Activated naive CD4-positive, alpha-beta T cell treated with anti-CD3 and anti-CD28 coated beads, Interleukin-2, amount 50 U/mL, for 16 hours (primary cell): ENCODE results near the gene ARHGEF39.

ENCODE experiments used
- DNase-seq: peaks from one replicate; pipeline ENCODE4 v3.0.0-alpha.2; 2020

The ARHGEF39 gene

DNA sequence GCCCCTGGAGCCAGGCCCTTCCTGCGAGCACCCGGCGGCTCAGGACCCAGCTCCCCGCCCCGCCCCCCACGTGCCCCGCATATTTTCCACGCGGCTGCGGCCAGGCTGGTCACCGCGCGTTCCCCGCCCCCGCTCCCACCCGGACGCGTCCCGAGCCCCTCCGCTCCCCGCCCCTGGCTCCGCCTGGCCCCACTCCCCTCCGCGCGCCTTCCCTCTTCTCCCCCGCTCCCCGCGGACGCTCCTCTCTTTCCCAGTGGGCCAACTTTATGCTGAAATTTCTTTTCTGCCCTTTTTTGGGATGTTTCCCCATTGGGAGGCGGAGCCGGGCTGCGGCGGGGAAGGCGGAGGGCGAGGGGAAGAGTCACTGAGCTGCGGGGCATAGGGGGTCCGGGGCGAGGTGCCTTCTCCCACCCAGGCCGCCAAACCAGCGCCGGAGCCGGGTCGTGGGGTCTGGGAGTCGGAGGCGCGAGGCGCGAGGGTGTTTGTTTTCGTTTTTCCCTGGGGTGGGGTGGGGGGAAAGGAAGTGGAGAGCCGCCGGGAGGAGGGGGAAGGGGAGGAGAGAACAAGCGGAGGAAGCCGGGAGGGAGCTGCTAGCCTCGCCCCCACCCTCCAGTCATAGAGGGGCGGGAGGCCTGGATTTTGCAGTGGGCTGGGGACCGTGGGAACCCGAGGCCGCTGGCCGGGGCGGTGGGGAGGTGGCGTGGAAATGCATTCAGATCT, 25.8 kb upstream of the ARHGEF39 start:
- peak; percentile 35 for DNase-seq

DNA sequence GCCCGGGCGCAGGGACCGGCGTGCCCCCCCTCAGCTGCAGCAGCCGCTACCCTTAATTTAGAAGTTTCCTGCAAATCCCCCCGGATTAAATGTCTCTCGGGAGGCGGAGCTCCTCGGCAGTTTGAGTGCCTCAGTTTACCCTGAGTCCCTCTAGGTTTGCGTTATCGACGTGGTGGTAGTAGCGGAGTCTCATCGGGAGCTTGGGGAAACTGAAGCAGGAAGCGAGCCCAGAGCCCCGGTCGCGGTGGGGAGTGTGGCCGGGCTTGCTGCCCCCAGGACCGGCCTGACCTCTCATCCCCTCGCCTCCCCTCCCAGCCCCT, 25.3 kb upstream of the ARHGEF39 start:
- no peak for DNase-seq

DNA sequence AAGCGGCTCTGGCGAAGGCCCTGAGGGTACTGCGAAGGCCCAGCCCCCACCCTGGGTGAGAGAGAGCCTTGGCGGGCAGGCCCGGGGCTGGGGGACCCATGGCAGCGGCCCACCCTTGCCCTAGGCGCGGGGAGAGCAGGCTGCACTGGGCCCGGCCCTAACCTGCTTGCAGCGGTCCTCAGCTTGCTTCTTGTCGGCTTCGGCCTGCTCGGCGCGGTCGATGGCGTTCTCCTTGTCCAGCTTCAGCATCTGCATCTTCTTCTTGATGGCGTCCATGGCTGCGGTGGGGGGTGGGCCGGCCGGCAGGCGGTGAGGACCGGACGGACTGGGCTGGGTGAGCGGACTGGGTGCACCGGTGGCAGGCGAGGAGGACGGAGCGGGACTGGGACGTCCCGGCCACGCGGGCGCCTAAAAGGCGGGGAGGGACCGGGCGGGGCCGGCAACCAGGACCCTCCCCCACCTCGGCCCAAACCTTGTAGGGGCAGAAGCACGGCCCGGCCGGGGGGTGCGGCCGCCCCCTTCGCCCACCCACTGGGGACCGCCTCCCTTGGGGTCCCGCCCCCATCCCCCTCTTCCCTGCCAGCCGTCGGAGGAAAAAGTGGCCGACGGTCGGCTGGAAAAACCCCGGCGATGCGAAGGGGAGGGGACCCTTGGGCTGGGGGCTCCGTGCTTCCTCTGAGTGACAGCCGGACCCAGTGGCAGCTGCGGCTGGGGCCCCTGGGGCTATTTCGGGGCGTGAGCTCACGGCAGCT, 24.7 kb upstream of the ARHGEF39 start, which contains the start of gene TPM2:
Gene TPM2 (minus strand): TSS at position 384 of the 752 bp plus-strand sequence. CDS start 108 bp downstream, at position 276.
- no peak for DNase-seq

DNA sequence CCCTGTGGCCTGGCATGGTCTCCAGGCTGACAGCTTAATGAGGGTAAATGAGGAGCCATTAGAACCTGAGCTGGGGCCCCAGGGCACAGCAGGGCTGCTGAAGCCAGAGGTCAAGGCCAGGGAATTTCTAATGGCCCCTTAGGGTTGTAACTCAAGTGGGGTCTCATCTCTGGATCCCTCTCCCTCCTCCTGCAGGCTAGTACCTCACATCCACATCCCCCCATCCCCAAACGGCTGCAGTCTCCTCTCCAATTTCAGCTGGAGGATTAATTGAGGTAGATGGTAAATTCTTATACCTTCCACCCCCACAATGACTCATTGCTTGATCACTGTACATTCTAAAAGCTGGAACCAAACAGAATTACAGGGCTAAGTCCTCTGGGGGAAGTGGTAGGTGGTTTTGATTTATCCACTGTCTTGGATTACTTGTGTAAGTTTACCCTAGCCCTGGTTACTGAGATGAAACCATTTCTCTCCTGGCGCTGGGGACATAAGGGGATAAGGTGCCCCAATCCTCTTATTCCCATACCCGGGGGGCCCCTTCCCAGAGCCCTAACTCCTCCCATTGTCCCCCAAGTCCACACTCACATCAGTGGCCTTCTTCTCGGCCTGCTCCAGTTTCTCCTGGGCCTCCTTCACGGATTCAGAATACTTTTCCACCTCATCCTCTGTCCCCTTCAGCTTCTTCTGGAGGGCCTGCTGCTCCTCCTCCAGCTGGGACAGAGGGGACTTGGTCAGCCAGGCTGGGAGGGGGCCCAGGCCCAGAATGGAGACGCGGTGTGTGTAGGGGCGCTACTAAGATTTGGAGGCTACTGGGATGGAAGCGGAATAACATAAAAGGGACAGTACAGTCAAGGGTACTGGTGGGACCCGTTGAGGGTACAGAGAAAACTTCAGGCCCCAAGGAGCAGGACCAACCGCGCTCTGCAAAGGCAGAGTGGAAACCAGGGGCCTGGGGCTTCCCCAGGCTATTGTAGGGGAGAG, 23.9 kb upstream of the ARHGEF39 start:
- no peak for DNase-seq

DNA sequence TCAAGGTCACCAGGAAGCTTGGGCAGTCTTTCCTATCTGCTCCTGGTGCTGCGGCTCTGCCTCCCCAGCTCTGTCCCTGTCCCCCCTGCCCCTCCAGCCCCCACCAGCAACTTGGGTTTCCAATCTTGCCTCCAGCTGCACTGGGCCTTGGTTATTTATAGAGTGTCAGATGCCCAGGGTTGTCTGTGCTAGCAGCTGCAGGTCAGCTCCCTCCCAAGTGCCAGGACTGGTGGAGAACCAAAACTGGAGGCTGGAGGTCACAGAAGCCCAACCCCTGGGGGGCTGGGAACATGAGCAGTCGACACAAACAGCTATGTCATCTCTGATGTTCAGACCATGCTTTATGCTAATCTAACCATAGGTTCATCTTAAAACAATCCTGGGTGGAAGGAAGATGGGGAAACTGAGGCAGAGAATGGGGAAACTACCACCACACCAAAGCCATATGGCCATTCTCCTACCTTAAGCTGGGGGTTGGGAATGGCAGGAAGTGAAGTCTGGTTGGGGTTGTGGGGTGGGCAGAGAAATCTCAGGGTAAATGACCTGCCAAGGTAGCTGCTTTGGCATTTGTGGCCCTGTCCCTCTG, 23.1 kb upstream of the ARHGEF39 start:
- DNase-seq: no peak

DNA sequence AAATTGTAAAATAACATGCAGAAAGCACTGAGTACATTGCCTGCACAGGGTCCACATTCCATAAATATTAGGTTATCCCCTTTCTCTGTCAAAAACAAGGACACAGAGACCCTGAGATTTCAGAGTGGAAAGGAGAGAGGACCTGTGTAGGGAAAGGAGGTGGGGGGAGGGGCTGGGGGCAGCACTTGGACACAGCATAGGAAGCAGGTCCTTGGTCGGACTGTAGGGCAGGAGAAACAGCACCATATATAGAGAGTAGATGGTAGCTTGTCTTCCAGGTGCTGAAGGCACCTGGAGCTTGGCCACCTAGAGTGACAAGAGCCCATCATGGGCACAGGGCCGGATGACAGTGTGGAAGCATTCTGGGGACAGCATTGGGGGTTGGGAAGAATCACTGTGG, 22.3 kb upstream of the ARHGEF39 start:
- no peak for DNase-seq

DNA sequence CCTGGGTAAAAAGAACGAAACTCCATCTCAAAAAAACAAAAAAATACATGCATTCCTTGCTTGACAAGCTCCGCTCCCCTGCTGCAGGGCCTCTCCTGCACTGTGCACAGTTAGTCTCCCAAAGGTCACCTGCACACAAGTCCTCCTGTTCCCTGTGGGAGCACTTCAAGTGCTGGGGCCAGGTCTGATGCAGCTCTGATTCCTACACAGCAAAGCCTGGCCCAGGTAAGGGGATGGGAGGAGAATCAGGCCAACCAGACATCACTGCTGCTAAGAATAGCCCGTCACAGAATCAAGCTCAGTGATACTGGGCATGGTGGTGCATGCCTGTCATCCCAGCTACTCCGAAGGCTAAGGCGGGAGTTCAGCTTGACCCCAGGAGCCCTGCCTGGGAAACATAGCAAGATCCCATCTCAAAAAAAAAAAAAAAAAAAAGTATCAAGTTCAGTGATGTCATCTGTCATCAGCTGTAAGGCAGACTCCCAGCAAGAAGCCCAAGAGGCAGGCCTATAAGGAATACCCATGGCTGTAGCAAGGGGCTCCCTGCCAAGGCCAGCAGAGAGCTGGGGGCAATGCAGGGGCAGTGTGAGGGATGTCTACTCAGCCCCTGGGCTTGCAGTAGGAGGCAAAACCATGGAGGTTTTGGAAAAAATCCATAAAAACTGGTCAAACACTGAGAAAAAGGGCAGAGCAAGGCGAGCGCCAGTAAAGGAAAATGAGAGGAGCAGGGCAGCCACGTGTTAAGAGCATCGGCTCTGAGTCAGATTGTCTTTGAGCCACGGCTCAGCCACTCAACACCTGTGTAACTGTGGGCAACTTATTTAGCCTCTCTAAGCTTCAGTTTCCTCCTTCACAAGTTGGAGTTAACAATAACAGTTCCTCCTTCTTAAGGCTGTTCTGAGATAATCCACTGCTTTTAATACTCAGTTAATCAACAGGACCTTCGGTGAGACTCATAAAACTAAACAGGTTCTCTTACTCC, 21.5 kb upstream of the ARHGEF39 start:
- no peak for DNase-seq

DNA sequence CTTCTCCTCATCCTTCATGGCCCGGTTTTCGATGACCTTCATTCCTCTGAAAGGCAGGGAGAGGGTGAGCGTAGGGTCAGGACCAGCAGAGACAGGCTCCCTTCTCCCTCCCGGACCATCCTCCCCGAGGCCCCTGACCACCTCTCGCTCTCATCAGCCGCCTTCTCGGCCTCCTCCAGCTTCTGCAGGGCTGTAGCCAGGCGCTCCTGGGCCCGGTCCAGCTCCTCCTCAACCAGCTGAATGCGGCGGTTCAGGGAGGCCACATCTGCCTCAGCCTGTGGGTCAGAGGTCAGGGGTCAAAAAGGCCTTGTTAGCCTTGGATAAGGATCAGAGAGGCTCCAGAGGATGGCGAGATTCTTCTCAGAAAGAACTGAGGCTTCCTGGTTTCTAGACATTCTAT, 20.5 kb upstream of the ARHGEF39 start:
- no peak for DNase-seq

DNA sequence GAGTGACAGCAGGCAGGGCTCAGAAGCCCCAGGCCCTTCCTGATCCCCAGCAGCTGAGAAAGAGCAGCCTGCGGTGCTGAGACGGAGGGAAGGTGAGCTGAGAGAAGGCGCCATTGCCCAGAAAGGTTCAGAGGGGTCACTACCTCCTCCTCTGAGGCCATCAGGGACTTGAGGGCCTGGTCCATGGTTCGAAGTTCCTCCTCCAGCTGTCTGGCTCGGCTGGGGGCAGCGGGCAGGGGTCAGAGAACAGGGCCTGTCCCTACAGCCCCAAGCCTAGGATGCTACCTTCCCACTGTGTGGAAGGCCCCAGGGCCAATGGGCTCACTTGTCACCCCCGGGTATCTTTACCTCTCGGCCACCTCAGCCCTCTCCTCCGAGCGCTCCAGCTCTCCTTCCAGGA, 19.9 kb upstream of the ARHGEF39 start:
- no peak for DNase-seq

DNA sequence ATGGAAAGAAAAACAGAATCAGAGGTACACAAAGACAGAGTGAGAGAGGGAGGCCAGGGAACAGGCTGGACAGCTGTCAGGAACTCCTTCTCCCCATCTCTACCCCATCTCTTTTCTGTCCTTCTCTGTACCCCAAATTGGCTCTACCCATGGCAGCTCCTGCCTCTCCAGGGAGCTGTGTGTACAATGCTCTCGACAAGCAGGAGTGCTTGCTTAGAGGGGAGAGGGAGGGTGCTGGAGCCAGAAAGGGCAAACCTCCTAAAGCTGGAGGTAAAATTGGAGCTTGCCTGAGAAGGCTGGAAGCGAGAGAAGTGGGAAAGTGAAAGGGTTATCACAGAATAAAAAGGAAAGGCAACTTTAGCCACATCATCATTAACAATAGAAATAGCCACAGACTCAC, 18.3 kb upstream of the ARHGEF39 start:
- DNase-seq: no peak

DNA sequence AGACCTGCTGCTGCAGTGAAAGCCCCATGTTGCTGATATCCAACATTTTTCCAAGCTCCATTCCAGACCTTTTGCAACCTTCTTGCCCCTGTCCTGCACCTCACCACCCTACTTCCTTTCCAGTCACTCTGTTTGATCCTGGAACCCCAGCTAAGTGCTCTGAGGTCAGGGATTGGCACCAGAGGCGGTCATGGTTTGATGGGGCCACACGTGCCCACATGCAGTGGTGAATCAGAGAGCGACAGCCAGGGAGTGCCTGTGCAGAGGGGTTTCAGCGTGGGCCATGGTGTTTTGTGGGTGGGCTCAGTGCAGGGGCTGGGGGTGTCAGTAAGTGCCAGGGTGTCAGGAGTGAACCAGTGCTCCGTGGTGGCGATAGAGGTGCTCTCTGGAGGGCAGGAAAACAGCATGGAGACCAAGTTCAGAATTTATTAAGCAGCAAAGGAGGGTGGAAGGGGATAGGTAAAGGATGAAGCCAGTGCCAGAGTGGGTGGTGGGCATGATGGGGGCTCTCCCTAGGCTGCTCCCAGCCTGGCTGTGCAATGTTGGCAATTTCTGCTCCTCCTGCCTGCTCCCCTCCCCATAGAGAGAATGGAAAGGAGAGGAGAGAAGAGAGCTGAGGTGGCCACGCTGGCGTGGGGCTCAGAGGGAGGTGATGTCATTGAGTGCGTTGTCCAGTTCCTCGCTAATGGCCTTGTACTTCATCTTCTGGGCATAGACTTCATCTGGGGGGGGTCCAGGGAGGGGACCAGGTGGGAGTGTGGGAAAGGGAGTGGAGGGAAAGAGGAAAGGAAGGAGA, 17.7 kb upstream of the ARHGEF39 start:
- no peak for DNase-seq

DNA sequence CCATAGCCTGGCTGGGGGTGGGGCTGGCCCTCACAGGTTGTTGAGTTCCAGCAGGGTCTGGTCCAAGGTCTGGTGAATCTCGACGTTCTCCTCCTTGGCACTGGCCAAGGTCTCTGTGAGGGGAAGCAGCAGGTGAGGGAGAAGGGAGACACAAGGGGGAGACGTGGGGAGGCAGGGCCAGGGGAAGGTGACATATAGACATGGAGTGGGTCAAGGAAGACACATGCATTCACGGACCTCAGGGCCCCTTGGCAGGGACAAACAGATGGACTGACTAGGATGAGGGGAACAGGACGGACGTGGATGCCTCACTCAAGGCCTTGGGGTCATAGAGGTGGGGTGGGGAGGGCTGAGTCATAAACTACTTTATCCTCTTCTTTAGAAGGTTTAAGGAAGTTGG, 17.1 kb upstream of the ARHGEF39 start:
- no peak for DNase-seq

DNA sequence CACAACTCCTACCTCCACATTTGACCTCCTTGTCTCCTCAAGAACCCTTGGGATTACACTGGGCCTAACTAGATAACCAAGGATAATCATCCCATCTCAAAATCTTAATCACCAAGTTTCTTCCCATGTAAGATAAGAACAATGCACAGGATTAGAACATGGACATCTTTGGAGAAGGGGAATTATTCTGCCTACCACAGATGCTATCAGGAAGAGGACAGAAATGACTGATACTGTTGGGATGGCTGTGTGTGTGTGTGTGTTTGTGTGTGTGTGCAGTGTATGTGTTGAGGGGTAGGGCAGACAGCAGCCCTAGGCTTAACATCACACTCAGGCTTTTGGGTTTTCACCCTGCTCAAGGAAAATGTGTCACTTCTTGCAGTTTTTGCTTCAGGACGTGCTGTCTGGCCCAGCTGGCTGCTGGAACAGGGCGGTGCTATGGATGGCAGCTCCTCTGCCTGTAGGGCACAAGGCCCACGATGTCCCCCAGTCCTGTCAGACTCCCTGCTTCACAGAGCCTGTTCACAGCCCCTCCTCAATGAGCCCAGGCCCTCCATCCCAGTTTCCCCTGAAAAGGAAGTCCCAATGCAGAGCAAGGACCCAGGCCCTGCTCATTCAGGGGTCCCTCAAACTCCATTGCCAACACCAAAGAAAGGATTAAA, 16.5 kb upstream of the ARHGEF39 start:
- DNase-seq: no peak

DNA sequence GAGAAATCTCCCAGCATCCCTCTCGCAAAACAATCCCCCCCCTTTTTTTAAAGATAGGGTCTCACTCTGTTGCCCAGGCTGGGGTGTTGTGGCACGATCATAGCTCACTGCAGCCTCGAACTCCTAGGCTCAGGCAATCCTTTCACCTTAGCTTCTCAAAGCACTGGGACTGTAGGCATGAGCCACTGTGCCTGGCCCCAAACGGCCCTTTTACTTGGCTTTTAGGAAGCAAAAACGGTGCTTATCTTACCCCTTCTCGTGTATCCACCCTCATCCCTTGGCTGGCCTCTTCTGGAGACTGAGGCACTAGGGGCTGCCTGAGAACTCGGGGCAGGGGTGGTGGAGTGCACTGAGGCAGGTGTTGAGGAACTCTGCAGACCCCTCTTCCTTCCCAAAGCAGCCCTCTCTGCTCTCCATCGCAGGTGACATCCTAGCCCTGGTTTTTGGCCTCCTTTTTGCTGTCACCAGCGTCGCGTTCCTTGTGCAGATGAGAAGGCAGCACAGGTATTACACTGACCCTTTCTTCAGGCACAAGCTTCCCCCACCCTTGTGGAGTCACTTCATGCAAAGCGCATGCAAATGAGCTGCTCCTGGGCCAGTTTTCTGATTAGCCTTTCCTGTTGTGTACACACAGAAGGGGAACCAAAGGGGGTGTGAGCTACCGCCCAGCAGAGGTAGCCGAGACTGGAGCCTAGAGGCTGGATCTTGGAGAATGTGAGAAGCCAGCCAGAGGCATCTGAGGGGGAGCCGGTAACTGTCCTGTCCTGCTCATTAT, 15.5 kb upstream of the ARHGEF39 start:
- no peak for DNase-seq

DNA sequence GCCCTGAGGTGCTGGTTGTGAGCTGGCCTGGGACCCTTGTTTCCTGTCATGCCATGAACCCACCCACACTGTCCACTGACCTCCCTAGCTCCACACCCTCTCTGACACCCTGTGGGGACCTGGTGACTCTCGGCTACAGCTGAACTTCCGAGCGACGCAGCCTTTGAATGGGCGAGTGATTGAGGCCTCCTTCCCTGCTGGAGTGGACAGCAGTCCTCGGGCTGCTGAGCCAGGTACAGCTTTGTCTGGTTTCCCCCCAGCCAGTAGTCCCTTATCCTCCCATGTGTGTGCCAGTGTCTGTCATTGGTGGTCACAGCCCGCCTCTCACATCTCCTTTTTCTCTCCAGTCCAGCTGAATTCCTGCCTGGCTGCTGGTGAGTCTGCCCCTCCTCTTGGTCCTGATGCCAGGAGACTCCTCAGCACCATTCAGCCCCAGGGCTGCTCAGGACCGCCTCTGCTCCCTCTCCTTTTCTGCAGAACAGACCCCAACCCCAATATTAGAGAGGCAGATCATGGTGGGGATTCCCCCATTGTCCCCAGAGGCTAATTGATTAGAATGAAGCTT, 14.9 kb upstream of the ARHGEF39 start:
- DNase-seq: no peak

DNA sequence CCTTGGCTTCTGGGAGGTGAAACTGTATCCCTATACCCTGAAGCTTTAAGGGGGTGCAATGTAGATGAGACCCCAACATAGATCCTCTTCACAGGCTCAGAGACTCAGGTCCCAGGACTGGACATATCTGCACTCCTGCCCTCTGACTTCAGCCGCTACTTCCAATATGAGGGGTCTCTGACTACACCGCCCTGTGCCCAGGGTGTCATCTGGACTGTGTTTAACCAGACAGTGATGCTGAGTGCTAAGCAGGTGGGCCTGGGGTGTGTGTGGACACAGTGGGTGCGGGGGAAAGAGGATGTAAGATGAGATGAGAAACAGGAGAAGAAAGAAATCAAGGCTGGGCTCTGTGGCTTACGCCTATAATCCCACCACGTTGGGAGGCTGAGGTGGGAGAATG, 14.1 kb upstream of the ARHGEF39 start:
- no peak for DNase-seq

DNA sequence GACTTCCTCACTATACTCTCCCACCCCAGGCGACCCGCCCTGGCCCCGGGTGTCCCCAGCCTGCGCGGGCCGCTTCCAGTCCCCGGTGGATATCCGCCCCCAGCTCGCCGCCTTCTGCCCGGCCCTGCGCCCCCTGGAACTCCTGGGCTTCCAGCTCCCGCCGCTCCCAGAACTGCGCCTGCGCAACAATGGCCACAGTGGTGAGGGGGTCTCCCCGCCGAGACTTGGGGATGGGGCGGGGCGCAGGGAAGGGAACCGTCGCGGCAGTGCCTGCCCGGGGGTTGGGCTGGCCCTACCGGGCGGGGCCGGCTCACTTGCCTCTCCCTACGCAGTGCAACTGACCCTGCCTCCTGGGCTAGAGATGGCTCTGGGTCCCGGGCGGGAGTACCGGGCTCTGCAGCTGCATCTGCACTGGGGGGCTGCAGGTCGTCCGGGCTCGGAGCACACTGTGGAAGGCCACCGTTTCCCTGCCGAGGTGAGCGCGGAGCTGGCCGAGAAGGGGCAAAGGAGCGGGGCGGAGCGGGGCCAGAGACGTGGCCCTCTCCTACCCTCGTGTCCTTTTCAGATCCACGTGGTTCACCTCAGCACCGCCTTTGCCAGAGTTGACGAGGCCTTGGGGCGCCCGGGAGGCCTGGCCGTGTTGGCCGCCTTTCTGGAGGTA, 10.9 kb upstream of the ARHGEF39 start:
- DNase-seq: peak; percentile 44

DNA sequence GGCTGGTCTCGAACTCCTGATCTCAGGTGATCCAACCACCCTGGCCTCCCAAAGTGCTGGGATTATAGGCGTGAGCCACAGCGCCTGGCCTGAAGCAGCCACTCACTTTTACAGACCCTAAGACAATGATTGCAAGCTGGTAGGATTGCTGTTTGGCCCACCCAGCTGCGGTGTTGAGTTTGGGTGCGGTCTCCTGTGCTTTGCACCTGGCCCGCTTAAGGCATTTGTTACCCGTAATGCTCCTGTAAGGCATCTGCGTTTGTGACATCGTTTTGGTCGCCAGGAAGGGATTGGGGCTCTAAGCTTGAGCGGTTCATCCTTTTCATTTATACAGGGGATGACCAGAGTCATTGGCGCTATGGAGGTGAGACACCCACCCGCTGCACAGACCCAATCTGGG, 10.2 kb upstream of the ARHGEF39 start:
- DNase-seq: no peak

DNA sequence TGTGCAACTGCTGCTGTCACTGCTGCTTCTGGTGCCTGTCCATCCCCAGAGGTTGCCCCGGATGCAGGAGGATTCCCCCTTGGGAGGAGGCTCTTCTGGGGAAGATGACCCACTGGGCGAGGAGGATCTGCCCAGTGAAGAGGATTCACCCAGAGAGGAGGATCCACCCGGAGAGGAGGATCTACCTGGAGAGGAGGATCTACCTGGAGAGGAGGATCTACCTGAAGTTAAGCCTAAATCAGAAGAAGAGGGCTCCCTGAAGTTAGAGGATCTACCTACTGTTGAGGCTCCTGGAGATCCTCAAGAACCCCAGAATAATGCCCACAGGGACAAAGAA, 9.0 kb upstream of the ARHGEF39 start:
- no peak for DNase-seq
